Measurements from ENCODE around the gene ERRFI1. TPM values are rescaled to one million over a fixed set of nuclear protein-coding genes. Genes with fewer than 3 reads are reported as not detected.

Gene ERRFI1
- total RNA-seq, 1 donor from 2014 or later = 1.4 TPM

DNA sequence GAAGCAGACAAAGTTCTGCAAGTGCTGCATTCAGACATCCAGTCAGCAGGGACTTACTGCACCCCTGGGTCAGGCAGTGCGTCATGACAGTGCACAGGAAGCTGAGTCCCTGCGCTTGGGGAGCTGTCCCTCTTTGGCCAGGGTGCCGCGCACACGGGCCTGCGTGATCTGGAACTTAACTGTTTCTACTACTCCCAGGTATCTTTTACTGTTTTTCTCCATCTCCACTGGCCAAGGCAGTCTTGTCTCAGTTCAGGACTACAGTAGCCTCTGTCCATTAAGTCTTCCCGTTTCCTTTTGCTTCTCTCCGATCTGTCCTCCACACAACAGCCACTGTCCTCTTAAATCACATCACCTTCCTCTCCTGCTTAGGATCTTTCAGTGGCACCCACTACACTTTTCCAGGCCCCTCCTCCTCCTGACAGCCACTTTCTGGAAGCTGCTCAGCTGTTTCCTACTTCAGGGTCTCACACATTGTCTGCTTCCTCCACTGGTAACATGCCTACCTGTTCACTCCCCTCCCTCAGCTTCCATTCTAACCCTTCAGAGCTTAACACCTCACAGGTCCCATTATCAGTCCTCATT, 15.9 kb downstream of the ERRFI1 start:
- Mint-ChIP-seq H3K4me1 (no peaks in the 10 kb centered on the region), H3K27me3 (peaks cover 2% of the 10 kb centered on the region), H3K27ac (no peak overlapping the region), H3K36me3 (ENCODE audit: low read depth) (peaks cover under 1% of the 10 kb centered on the region), H3K4me3 (no peak overlapping the region), H3K9me3 (no peaks in the 10 kb centered on the region)
- intact Hi-C loops (cut with micrococcal nuclease) = no loop called here
- CTCF ChIA-PET = no interaction called here
- POLR2A ChIA-PET = no interaction called here
- no peak for DNase-seq
- TF ChIP-seq, protein P1, sequence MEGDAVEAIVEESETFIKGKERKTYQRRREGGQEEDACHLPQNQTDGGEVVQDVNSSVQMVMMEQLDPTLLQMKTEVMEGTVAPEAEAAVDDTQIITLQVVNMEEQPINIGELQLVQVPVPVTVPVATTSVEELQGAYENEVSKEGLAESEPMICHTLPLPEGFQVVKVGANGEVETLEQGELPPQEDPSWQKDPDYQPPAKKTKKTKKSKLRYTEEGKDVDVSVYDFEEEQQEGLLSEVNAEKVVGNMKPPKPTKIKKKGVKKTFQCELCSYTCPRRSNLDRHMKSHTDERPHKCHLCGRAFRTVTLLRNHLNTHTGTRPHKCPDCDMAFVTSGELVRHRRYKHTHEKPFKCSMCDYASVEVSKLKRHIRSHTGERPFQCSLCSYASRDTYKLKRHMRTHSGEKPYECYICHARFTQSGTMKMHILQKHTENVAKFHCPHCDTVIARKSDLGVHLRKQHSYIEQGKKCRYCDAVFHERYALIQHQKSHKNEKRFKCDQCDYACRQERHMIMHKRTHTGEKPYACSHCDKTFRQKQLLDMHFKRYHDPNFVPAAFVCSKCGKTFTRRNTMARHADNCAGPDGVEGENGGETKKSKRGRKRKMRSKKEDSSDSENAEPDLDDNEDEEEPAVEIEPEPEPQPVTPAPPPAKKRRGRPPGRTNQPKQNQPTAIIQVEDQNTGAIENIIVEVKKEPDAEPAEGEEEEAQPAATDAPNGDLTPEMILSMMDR (IDR thresholded peaks at IDR 0.05) = no peak
- no peak for ATAC-seq (ENCODE audit: low read depth)

DNA sequence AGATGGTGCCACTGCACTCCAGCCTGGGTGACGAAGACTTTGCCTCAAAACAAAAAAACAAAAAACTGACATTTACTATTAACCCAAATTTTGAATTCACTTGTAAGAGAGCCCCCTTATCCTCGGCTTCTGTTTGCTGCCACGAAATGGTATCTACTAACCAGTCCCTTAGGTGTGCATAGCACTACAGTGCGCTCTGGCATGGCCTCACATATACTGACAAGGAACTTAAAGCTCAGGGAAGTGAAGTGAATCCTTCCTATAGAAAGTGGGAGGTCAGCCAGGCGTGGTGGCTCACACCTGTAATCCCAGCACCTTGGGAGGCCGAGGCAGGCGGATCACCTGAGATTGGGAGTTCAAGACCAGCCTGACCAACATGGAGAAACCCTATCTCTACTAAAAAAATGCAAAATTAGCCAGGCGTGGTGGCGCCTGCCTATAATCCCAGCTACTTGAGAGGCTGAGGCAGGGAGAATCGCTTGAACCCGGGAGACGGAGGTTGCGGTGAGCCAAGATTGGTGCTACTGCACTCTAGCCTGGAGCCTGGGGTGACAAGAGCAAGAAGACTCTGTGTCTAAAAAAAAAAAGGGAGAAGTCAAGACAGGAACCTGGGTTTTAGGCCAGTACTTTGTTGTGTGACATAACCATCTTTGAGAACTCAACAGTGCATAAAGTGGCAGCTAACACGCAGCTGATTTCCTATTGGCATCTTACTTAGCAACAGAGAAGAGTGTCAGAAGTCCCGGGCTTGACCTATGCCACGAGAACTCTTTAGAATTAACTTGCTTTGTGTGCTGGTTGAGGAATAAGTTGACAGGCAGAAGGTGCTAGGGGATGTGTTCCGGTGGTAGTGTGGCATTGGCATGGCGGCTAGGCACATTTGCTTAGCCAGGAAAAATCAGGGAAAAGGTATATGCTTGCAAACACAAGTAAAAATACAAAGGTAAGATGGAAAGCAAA, 16.8 kb downstream of the ERRFI1 start:
- Mint-ChIP-seq H3K27me3 (no peaks in the 10 kb centered on the region), H3K36me3 (ENCODE audit: low read depth) (peaks cover 6% of the 10 kb centered on the region), H3K4me3 (no peak overlapping the region), H3K9me3 (no peaks in the 10 kb centered on the region), H3K4me1 (no peaks in the 10 kb centered on the region), H3K27ac (no peak overlapping the region)
- TF ChIP-seq, protein P1 (IDR thresholded peaks at IDR 0.05) = no peak
- DNase-seq (no peak), ATAC-seq (ENCODE audit: low read depth) (no peak)
- intact Hi-C loops (cut with micrococcal nuclease) = no loop called here
- ChIA-PET CTCF (no interaction called here), POLR2A (no interaction called here)

DNA sequence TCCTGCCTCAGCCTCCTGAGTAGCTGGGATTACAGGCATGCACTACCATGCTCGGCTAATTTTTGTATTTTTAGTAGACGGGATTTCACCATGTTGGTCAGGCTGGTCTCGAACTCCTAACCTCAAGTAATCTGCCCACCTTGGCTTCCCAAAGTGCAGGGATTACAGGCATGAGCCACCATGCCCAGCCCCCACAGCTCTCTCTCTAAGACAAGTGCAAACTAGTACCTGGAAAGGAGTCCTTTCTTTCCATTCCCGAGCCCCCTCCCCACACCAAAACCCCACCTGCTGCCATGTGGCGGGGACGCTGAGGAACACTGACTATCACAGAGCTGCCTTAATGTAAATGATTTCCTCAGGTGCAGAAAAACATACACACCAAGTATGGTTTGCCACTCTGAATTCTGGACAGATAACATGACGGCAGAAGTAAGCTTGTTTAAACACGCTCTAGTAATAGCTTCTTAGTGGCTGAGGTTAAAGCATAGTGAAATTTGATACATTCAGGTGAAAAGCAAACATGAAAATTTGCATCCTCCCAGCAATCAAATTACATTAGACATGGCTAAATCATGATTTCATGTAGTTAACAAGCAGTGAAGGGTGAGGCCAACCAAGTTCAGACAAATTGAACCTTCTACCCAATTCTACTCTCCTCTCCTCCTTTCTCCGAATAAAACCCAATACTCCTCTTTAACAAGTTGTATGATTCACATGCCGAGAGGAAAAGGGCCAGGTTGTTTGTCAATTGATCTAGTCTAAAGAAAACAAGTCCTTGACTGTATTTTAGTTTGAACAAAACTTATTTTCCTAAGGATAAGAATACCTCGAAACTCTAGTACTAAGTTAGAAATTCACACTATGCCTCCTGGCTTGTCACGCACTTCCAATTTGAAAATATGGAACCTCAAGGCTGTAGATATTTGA, 19.8 kb downstream of the ERRFI1 start:
- TF ChIP-seq, protein P1 (IDR thresholded peaks at IDR 0.05) = no peak
- POLR2A ChIA-PET = no interaction called here
- Mint-ChIP-seq H3K27me3 (no peaks in the 10 kb centered on the region), H3K27ac (no peak overlapping the region), H3K4me3 (no peak overlapping the region), H3K4me1 (no peaks in the 10 kb centered on the region), H3K9me3 (no peaks in the 10 kb centered on the region), H3K36me3 (ENCODE audit: low read depth) (peaks cover 14% of the 10 kb centered on the region)
- no peak for ATAC-seq (ENCODE audit: low read depth)
- intact Hi-C loops (cut with micrococcal nuclease) = no loop called here
- CTCF ChIA-PET = no interaction called here
- no peak for DNase-seq

DNA sequence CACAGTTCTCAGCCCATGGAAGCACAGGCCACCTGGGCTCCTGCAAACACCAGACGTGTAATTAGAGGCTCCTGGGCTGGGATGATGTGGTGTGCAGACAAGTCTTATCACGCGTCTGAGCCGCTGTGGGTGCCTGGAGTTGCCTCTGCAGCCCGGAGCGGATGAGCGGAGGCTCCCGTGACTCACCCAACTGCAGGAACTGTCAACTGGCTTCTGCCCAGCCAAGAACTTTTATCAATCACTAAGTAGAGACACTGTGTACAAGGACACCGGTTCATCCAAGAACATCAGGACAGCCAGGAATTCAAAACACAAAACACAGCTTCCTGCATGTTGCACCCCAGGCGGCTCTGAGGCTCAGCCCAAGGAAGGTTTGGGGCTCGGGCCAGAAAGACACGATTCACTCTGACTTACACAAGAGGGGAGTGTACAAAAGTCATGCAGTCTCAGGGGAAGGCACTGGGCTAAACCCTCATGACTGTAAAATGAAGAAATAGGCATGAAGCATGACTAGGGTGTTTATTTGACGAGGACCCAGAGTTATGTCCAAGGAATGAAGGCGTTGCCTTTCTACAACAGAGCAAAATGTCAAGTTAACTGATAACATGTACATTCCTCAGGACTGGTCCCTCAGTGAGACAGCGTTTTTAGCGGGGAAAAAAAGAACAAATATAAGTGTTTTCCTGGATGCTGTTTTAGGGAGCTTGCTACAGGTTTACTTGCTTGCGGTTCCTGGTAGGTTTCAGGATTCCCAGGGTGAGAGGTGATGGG, 21.1 kb downstream of the ERRFI1 start:
- Mint-ChIP-seq H3K27ac (no peak overlapping the region), H3K9me3 (no peaks in the 10 kb centered on the region), H3K27me3 (no peaks in the 10 kb centered on the region), H3K4me1 (no peaks in the 10 kb centered on the region), H3K36me3 (ENCODE audit: low read depth) (peaks cover 15% of the 10 kb centered on the region), H3K4me3 (no peak overlapping the region)
- TF ChIP-seq, protein P1 (IDR thresholded peaks at IDR 0.05) = no peak
- ChIA-PET POLR2A (no interaction called here), CTCF (no interaction called here)
- DNase-seq (no peak), ATAC-seq (ENCODE audit: low read depth) (no peak)
- intact Hi-C loops (cut with micrococcal nuclease) = no loop called here
